Kidney epithelial cell (primary cell): ENCODE results near the gene MCTP1. TPM values are rescaled to one million over a fixed set of nuclear protein-coding genes. Genes with fewer than 3 reads are reported as not detected.

Experiments
- DNase-seq: peaks from one replicate; pipeline ENCODE4 v3.0.0-alpha.2; 2010; ENCODE audit warnings: low read depth
- H3K27me3 ChIP-seq: 2 replicates; pipeline ENCODE4 v1.6.0; 2011; ENCODE audit warnings: low read length; ENCODE audit not compliant: control insufficient read depth, insufficient read depth
- H3K36me3 ChIP-seq: 2 replicates; pipeline ENCODE4 v1.5.1; 2011; ENCODE audit warnings: low read length; ENCODE audit not compliant: control insufficient read depth, insufficient read depth
- H3K4me3 ChIP-seq: 2 replicates; pipeline ENCODE4 v1.5.1; 2011; ENCODE audit warnings: low read depth, mild to moderate bottlenecking, control low read depth, low read length
- CTCF ChIP-seq: IDR thresholded peaks from 2 replicates; pipeline ENCODE4 v1.5.1; 2011; ENCODE audit warnings: mild to moderate bottlenecking, moderate library complexity, low read length, control low read depth, inconsistent platforms; ENCODE audit not compliant: insufficient read depth, poor library complexity, severe bottlenecking
- total RNA-seq: library from RNA; depleted of rRNA; stranded (reverse); fragments of >200 nt; gene quantifications from 2 replicates; pipeline ENCODE4 v1.2.3, GENCODE V29; 2015

The MCTP1 gene
- total RNA-seq, 1 donor from 2014 or later, result 12.9 TPM

- TF ChIP-seq CTCF, result no peak
- DNase-seq, result no peak
- Histone ChIP-seq H3K36me3 (no peaks in the 10 kb centered on the region), H3K4me3 (no peak overlapping the region), H3K27me3 (no peaks in the 10 kb centered on the region)
Measured at GRCh38 chr5:94661086-94661485, 623.8 kb downstream of the MCTP1 start.

GRCh38 chr5:94660506-94660905 lies 624.4 kb downstream of the MCTP1 start:
- TF ChIP-seq CTCF, result no peak
- no peak for DNase-seq
- H3K36me3 ChIP-seq, result no peaks in the 10 kb centered on the region
- no peak overlapping the region for H3K4me3 ChIP-seq
- no peaks in the 10 kb centered on the region for H3K27me3 ChIP-seq

- Histone ChIP-seq H3K27me3 (no peaks in the 10 kb centered on the region), H3K36me3 (no peaks in the 10 kb centered on the region), H3K4me3 (no peak overlapping the region)
- no peak for TF ChIP-seq CTCF
- DNase-seq, result no peak
Measured at GRCh38 chr5:94658272-94658671, 626.6 kb downstream of the MCTP1 start.

Other genes starting within 250 kb of the MCTP1 start
- gene FAM81B, start 106.3 kb upstream of the MCTP1 start, total RNA-seq, result 0.75 TPM in 1 of 2 replicates, not detected in the other